GM12878 (cell line): ENCODE results near the gene ASAP2. TPM values are rescaled to one million over a fixed set of nuclear protein-coding genes. Genes with fewer than 3 reads are reported as not detected.
A peak's percentile ranks its signal among the peaks of the same experiment; 100 is the strongest.

Experiments used
- ATAC-seq: fragments of 200-7000 bp; cut with Tn5 transposase; 3 replicates; pipeline ENCODE4 v1.9.1; 2020; ENCODE audit warnings: mild to moderate bottlenecking, moderate library complexity
- BruUV-seq: library from RNA; stranded (reverse); fragments of 400-500 nt; replicated peaks from 2 replicates; lab custom pipeline; 2021; lab: Mats Ljungman, UMichigan
- CTCF ChIA-PET: fragments of 300-600 bp; sonication (Branson Sonifier 250); formaldehyde crosslinking; extraction: SDS; loops from one replicate; lab custom pipeline; 2021; ENCODE audit warnings: inconsistent platforms; lab: Yijun Ruan, JAX
- POLR2A ChIA-PET: fragments of 350-600 bp; formaldehyde crosslinking; extraction: SDS; loops from one replicate; lab custom pipeline; 2021; ENCODE audit warnings: inconsistent platforms; lab: Charles Lee
- RAD21 ChIA-PET: fragments of 300-600 bp; sonication (Branson Sonifier 250); formaldehyde crosslinking; loops from one replicate; lab custom pipeline; 2023; ENCODE audit warnings: antibody characterized with exemption; ENCODE audit not compliant: unreplicated experiment; lab: Charles Lee
- SMC1A ChIA-PET: fragments of 300-600 bp; sonication (Branson Sonifier 250); formaldehyde crosslinking; loops from one replicate; lab custom pipeline; 2023; ENCODE audit not compliant: unreplicated experiment, uncharacterized antibody; lab: Charles Lee
- DNase-seq: peaks from one replicate; pipeline ENCODE4 v3.0.0-alpha.2; 2011; ENCODE audit warnings: low read depth, low spot score
- FAIRE-seq: peaks from 3 replicates; lab custom pipeline; 2011; peaks lifted over from hg19 to GRCh38; lab: Jason Lieb, UNC
- H2AFZ ChIP-seq: 2 replicates; pipeline ENCODE4 v1.6.0; 2011; ENCODE audit warnings: low read depth, low read length, control low read depth; ENCODE audit not compliant: control insufficient read depth
- H3K27ac ChIP-seq: 2 replicates; pipeline ENCODE4 v1.5.1; 2011; ENCODE audit warnings: control low read depth; ENCODE audit not compliant: control insufficient read depth, insufficient read depth
- H3K27me3 ChIP-seq, 2 experiments: replicated peaks in 1 of 2; 2 replicates each; pipeline versions ENCODE4 v1.6.0 to v1.6.1; 2011; ENCODE audit warnings: low read length in 1 of 2; ENCODE audit not compliant: control insufficient read depth in 2 of 2, insufficient read depth in 2 of 2
- H3K36me3 ChIP-seq, 2 experiments: 2 replicates each; pipeline ENCODE4 v1.5.1; 2011; ENCODE audit warnings: low read length in 1 of 2; ENCODE audit not compliant: control insufficient read depth in 2 of 2, insufficient read depth in 2 of 2
- H3K4me1 ChIP-seq: 2 replicates; pipeline ENCODE4 v1.6.1; 2011; ENCODE audit warnings: mild to moderate bottlenecking, low read length, moderate library complexity, mixed read lengths; ENCODE audit not compliant: control insufficient read depth, insufficient read depth
- H3K4me2 ChIP-seq: 2 replicates; pipeline ENCODE4 v1.6.0; 2011; ENCODE audit warnings: control low read depth; ENCODE audit not compliant: control insufficient read depth, insufficient read depth
- H3K4me3 ChIP-seq: fragments of 200-600 bp; sonication (generic); 2 replicates; pipeline ENCODE4 v1.5.1; 2016
- H3K79me2 ChIP-seq: 2 replicates; pipeline ENCODE4 v1.6.0; 2011; ENCODE audit warnings: low read length; ENCODE audit not compliant: control insufficient read depth, insufficient read depth
- H3K9ac ChIP-seq: 2 replicates; pipeline ENCODE4 v1.8.0; 2011; ENCODE audit warnings: low read length, control low read depth, mixed read lengths; ENCODE audit not compliant: control insufficient read depth, insufficient read depth
- H3K9me3 ChIP-seq: replicated peaks from 3 replicates; pipeline ENCODE4 v1.5.1; 2011; ENCODE audit warnings: mild to moderate bottlenecking, low read length; ENCODE audit not compliant: control insufficient read depth, insufficient read depth
- H4K20me1 ChIP-seq: 2 replicates; pipeline ENCODE4 v1.6.0; 2011; ENCODE audit not compliant: control insufficient read depth, insufficient read depth
- KLF5 ChIP-seq: fragments of 450-650 bp; IDR thresholded peaks from 2 replicates; pipeline ENCODE4 v1.6.1; 2014; ENCODE audit warnings: mild to moderate bottlenecking; ENCODE audit not compliant: partially characterized antibody
- MYB ChIP-seq: fragments of 150-350 bp; IDR thresholded peaks from 2 replicates; pipeline ENCODE4 v1.6.1; 2014; ENCODE audit warnings: mild to moderate bottlenecking, low read depth, low read length, borderline replicate concordance
- PML ChIP-seq: IDR thresholded peaks from 2 replicates; pipeline ENCODE4 v1.6.1; 2012; ENCODE audit warnings: low read length, inconsistent platforms
- POU2F2 ChIP-seq: IDR thresholded peaks from 3 replicates; pipeline ENCODE4 v1.6.1; 2011; ENCODE audit warnings: low read depth, mild to moderate bottlenecking, low read length, borderline replicate concordance
- RUNX3 ChIP-seq: IDR thresholded peaks from 2 replicates; pipeline ENCODE4 v1.6.1; 2012; ENCODE audit warnings: low read length, inconsistent platforms
- SP1 ChIP-seq: IDR thresholded peaks from one replicate; pipeline ENCODE4 v1.6.1; 2011; ENCODE audit warnings: low read depth, low read length
- TCF7 ChIP-seq: IDR thresholded peaks from 2 replicates; pipeline ENCODE4 v1.6.1; 2014; ENCODE audit warnings: antibody characterized with exemption, borderline replicate concordance
- WGBS: methylation state at CpG from one replicate; pipeline ENCODE4 v1.1.6; 2016; ENCODE audit warnings: low lambda C conversion rate; ENCODE audit not compliant: insufficient replicate concordance, insufficient coverage; ENCODE audit errors: missing lambda C conversion rate; 5-methylcytosine and 5-hydroxymethylcytosine counted together
- in situ Hi-C: fragments of 300-500 bp; cut with MboI; formaldehyde crosslinking; loops from 9 replicates; pipeline ENCODE4 v1.14.3; 2018; ENCODE audit warnings: mixed read lengths
- intact Hi-C: fragments of 100-400 bp; cut with micrococcal nuclease; formaldehyde crosslinking; loops from one replicate; pipeline ENCODE4 v1.14.2; 2022; ENCODE audit not compliant: unreplicated experiment
- polyA plus RNA-seq, 11 experiments: library from polyadenylated mRNA; depleted of rRNA in 4 of 11; unstranded in 6 of 11; stranded (reverse) in 5 of 11; fragments of >200 nt; fragmentation: Nextera tagmentation in 4 of 11; fragmentation: Illumina TruSeq in 1 of 11; extraction: Ambion mirVana in 4 of 11; extraction: Trizol in 1 of 11; gene quantifications; 1 replicate in 1 of 11; 2 replicates in 10 of 11; pipeline versions ENCODE4 v1.2.1 to v1.2.3, GENCODE V29; 2011 to 2016; ENCODE audit warnings: inconsistent platforms in 2 of 11, missing spikeins in 2 of 11, low read depth in 1 of 11
- total RNA-seq, 4 experiments: library from RNA; depleted of rRNA in 3 of 4; stranded (reverse); fragments of >200 nt in 3 of 4; fragmentation: Illumina TruSeq in 1 of 4; extraction: Trizol in 1 of 4; gene quantifications; 2 replicates each; pipeline versions ENCODE4 v1.2.1 to v1.2.3, GENCODE V29; 2013 to 2021
- TF ChIP-seq, protein P1 (sequence below): IDR thresholded peaks from 2 replicates; pipeline ENCODE4 v1.6.1; 2011; ENCODE audit warnings: low read depth, mild to moderate bottlenecking, low read length, moderate library complexity, borderline replicate concordance; ENCODE audit errors: extremely low read depth
- TF ChIP-seq, protein P2 (sequence below): fragments of 450-650 bp; formaldehyde crosslinking; IDR thresholded peaks from 2 replicates; pipeline ENCODE4 v1.4.0; 2020; ENCODE audit warnings: mild to moderate bottlenecking, moderate library complexity

Gene ASAP2
- total and polyA plus RNA-seq, 10 of the 15 experiments (the other 5 are each of a cell fraction or from before 2014, with no cell fraction given): 0.05 to 0.27 (median 0.07) TPM; not detected in 4

DNA sequence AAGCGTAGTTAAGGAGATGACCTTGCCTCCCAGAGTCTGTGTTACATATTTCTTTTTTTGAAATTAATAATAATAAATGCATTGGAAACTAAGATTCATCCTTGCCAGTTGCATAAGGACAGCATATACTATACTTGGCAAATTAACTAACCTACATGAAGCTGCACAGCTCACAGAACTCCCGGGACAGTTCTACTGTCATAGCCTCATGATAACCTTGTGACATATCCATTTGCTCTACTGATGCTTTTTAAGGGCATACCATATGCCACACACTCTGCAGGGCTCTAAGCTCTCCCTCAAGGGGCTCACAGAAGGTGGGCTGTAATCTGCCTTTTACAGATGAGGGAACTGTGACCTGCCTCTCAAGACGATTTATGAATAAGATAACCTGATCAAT, 212.9 kb downstream of the ASAP2 start:
- Histone ChIP-seq H3K9me3 (no peaks in the 10 kb centered on the region), H3K9ac (peak overlapping the region; percentile 23; the same call in 1 of the 2 replicates), H3K27ac (no peak overlapping the region; the same call in 1 of the 2 replicates), H3K27me3 (no peaks in the 10 kb centered on the region), H2AFZ (no peak overlapping the region), H3K4me3 (no peak overlapping the region), H3K36me3 (no peaks in the 10 kb centered on the region), H3K79me2 (peaks cover 48% of the 10 kb centered on the region), H3K4me1 (peaks cover 15% of the 10 kb centered on the region), H3K4me2 (peak overlapping the region; percentile 65), H4K20me1 (no peaks in the 10 kb centered on the region)
- WGBS: 93% methylated on average over 3 of the region's 3 CpGs
- ATAC-seq: no peak
- DNase-seq: no peak
- ChIA-PET POLR2A (interaction anchor here (0.6 kb wide), 1 partner anchor 33 kb away, joined by 3 read pairs; no protein-coding TSS in a partner anchor), SMC1A (interaction anchor here (0.6 kb wide), 1 partner anchor 15 kb away, joined by 3 read pairs; no protein-coding TSS in a partner anchor), CTCF (interaction anchor here (1.7 kb wide), 1 partner anchor 44 kb away, joined by 3 read pairs; no protein-coding TSS in a partner anchor), RAD21 (no interaction called here)
- no TSS peak for BruUV-seq
- no peak for TF ChIP-seq MYB
- TF ChIP-seq TCF7: no peak
- TF ChIP-seq RUNX3: no peak
- TF ChIP-seq PML: no peak
- TF ChIP-seq KLF5: no peak
- TF ChIP-seq POU2F2: no peak
- TF ChIP-seq, protein P1, sequence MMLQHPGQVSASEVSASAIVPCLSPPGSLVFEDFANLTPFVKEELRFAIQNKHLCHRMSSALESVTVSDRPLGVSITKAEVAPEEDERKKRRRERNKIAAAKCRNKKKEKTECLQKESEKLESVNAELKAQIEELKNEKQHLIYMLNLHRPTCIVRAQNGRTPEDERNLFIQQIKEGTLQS: no peak
- intact Hi-C loops (no loop called here), in situ Hi-C loops (no loop called here)
- FAIRE-seq: no peak

DNA sequence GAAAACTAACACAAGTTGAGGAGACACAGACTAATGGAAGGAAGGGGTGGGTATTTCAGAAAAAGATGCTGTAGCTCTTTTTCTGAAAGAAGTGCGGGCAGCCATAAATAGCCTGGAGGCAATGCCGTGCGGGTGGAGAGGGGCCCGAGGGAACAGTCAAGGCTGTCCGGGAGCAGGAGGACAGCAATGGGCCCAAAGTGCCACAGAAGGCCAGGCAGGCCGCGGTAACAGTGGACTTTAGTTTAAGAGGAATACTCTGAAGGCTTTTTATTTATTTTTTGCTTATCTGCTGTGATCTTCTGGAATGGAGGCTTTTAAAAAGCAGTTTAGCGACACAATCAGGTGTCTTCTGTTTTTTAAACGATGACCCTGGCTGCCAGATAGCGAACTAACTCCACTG, 213.9 kb downstream of the ASAP2 start:
- ChIA-PET POLR2A (interaction anchor here (0.8 kb wide), 1 partner anchor 194 kb away, joined by 4 read pairs; no protein-coding TSS in a partner anchor), CTCF (interaction anchor here (1.7 kb wide), 1 partner anchor 45 kb away, joined by 3 read pairs; no protein-coding TSS in a partner anchor), RAD21 (no interaction called here), SMC1A (no interaction called here)
- DNase-seq (no peak), ATAC-seq (no peak), FAIRE-seq (no peak)
- WGBS: 98% methylated on average over 10 of the region's 10 CpGs
- in situ Hi-C loops (no loop called here), intact Hi-C loops (loop anchor here (5.0 kb wide), 1 partner anchor 137 kb away; the partner anchor contains the start of gene ADAM17)
- H3K4me1 ChIP-seq: peaks cover 24% of the 10 kb centered on the region
- no peak overlapping the region for H3K9ac ChIP-seq
- H3K9me3 ChIP-seq: no peaks in the 10 kb centered on the region
- peaks cover 57% of the 10 kb centered on the region for H3K79me2 ChIP-seq
- H3K27me3 ChIP-seq: no peaks in the 10 kb centered on the region
- peak overlapping the region; percentile 39 for H3K4me2 ChIP-seq
- H3K4me3 ChIP-seq: no peak overlapping the region
- no peaks in the 10 kb centered on the region for H4K20me1 ChIP-seq
- BruUV-seq: TSS peak; percentile 9
- H2AFZ ChIP-seq: no peak overlapping the region
- no peak overlapping the region for H3K27ac ChIP-seq
- no peaks in the 10 kb centered on the region for H3K36me3 ChIP-seq
- TF ChIP-seq, protein P2, sequence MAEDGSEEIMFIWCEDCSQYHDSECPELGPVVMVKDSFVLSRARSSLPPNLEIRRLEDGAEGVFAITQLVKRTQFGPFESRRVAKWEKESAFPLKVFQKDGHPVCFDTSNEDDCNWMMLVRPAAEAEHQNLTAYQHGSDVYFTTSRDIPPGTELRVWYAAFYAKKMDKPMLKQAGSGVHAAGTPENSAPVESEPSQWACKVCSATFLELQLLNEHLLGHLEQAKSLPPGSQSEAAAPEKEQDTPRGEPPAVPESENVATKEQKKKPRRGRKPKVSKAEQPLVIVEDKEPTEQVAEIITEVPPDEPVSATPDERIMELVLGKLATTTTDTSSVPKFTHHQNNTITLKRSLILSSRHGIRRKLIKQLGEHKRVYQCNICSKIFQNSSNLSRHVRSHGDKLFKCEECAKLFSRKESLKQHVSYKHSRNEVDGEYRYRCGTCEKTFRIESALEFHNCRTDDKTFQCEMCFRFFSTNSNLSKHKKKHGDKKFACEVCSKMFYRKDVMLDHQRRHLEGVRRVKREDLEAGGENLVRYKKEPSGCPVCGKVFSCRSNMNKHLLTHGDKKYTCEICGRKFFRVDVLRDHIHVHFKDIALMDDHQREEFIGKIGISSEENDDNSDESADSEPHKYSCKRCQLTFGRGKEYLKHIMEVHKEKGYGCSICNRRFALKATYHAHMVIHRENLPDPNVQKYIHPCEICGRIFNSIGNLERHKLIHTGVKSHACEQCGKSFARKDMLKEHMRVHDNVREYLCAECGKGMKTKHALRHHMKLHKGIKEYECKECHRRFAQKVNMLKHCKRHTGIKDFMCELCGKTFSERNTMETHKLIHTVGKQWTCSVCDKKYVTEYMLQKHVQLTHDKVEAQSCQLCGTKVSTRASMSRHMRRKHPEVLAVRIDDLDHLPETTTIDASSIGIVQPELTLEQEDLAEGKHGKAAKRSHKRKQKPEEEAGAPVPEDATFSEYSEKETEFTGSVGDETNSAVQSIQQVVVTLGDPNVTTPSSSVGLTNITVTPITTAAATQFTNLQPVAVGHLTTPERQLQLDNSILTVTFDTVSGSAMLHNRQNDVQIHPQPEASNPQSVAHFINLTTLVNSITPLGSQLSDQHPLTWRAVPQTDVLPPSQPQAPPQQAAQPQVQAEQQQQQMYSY (CRISPR knock-in tag): no peak
- no peak for TF ChIP-seq SP1
